Glomerular visceral epithelial cell (primary cell): ENCODE data around the gene MCC.
"Not testable (repeated sequence)": the region's sequence is repeated elsewhere in the genome, so short reads cannot be mapped to it uniquely, and the experiment has no call there.

Source experiments
- DNase-seq: peaks from one replicate; pipeline ENCODE4 v3.0.0-alpha.2; 2016; ENCODE audit errors: extremely low spot score

MCC gene

GRCh38 chr5:113425909-113426308 lies 62.3 kb downstream of the MCC start:
- DNase-seq, result no peak

- no peak for DNase-seq
Measured at GRCh38 chr5:113421693-113422092, 66.6 kb downstream of the MCC start.

- no peak for DNase-seq
Measured at GRCh38 chr5:113405530-113405929, 82.7 kb downstream of the MCC start.

- DNase-seq, result no peak
Measured at GRCh38 chr5:113404269-113404668, 84.0 kb downstream of the MCC start.

- not testable (repeated sequence) for DNase-seq
Measured at GRCh38 chr5:113397986-113398385, 90.3 kb downstream of the MCC start.

GRCh38 chr5:113397046-113397445 lies 91.2 kb downstream of the MCC start:
- no peak for DNase-seq

- no peak for DNase-seq
Measured at GRCh38 chr5:113394658-113395057, 93.6 kb downstream of the MCC start.

- DNase-seq, result no peak
Measured at GRCh38 chr5:113390224-113390623, 98.0 kb downstream of the MCC start.

- DNase-seq, result no peak
Measured at GRCh38 chr5:113389116-113389515, 99.1 kb downstream of the MCC start.

- DNase-seq, result no peak
Measured at GRCh38 chr5:113387844-113388243, 100.4 kb downstream of the MCC start.

- no peak for DNase-seq
Measured at GRCh38 chr5:113384782-113385285, 103.4 kb downstream of the MCC start.

- DNase-seq, result no peak
Measured at GRCh38 chr5:113382731-113383130, 105.5 kb downstream of the MCC start.

GRCh38 chr5:113381791-113382190 lies 106.5 kb downstream of the MCC start:
- DNase-seq, result no peak

- no peak for DNase-seq
Measured at GRCh38 chr5:113380807-113381326, 107.4 kb downstream of the MCC start.

- DNase-seq, result no peak
Measured at GRCh38 chr5:113379936-113380806, 108.1 kb downstream of the MCC start.

- peak; percentile 60 for DNase-seq
Measured at GRCh38 chr5:113378959-113379541, 109.2 kb downstream of the MCC start.

GRCh38 chr5:113378514-113378913 lies 109.7 kb downstream of the MCC start:
- no peak for DNase-seq

GRCh38 chr5:113378081-113378480 lies 110.2 kb downstream of the MCC start:
- DNase-seq, result no peak

GRCh38 chr5:113376640-113377039 lies 111.6 kb downstream of the MCC start:
- no peak for DNase-seq

- DNase-seq, result no peak
Measured at GRCh38 chr5:113375480-113376060, 112.7 kb downstream of the MCC start.

- DNase-seq, result no peak
Measured at GRCh38 chr5:113373426-113373825, 114.8 kb downstream of the MCC start.

GRCh38 chr5:113371721-113372196 lies 116.5 kb downstream of the MCC start:
- DNase-seq, result no peak
